ENCODE results near the gene SHISAL2B.
"Not testable (repeated sequence)": the region's sequence is repeated elsewhere in the genome, so short reads cannot be mapped to it uniquely, and the experiment has no call there.

The SHISAL2B gene

GRCh38 chr5:64690417-64691151 is at the start of gene SHISAL2B:
Gene SHISAL2B, plus strand, starts transcription at chr5:64690503. Its CDS starts 121 bp downstream, at chr5:64690624.
- FAIRE-seq (no peak), DNase-seq (ENCODE audit: insufficient read length, low spot score) (no peak)

GRCh38 chr5:64644831-64645230 is 45.5 kb upstream of the SHISAL2B start:
- DNase-seq (ENCODE audit: insufficient read length, low spot score) (no peak), FAIRE-seq (no peak)

- no peak for FAIRE-seq
Observed at GRCh38 chr5:64646169-64646568, 44.1 kb upstream of the SHISAL2B start.

GRCh38 chr5:64649512-64649911 is 40.8 kb upstream of the SHISAL2B start:
- FAIRE-seq (no peak), DNase-seq (ENCODE audit: insufficient read length, low spot score) (no peak)

More at GRCh38 chr5:64646169-64646568, 44.1 kb upstream of the SHISAL2B start:
- no peak for DNase-seq (ENCODE audit: insufficient read length, low spot score)

- DNase-seq (ENCODE audit: insufficient read length, low spot score): no peak
- FAIRE-seq: no peak
Observed at GRCh38 chr5:64653766-64654560, 36.3 kb upstream of the SHISAL2B start.

- FAIRE-seq: no peak
Observed at GRCh38 chr5:64654561-64654938, 35.8 kb upstream of the SHISAL2B start.

GRCh38 chr5:64655596-64655995 is 34.7 kb upstream of the SHISAL2B start:
- no peak for FAIRE-seq
- no peak for DNase-seq (ENCODE audit: insufficient read length, low spot score)

More at GRCh38 chr5:64654561-64654938, 35.8 kb upstream of the SHISAL2B start:
- DNase-seq (ENCODE audit: insufficient read length, low spot score): no peak

- no peak for FAIRE-seq
- no peak for DNase-seq (ENCODE audit: insufficient read length, low spot score)
Observed at GRCh38 chr5:64659289-64659688, 31.0 kb upstream of the SHISAL2B start.

GRCh38 chr5:64663181-64663580 is 27.1 kb upstream of the SHISAL2B start:
- not testable (repeated sequence) for FAIRE-seq; DNase-seq (ENCODE audit: insufficient read length, low spot score)

GRCh38 chr5:64665243-64665642 is 25.1 kb upstream of the SHISAL2B start:
- no peak for DNase-seq (ENCODE audit: insufficient read length, low spot score)
- no peak for FAIRE-seq

- no peak for FAIRE-seq
- no peak for DNase-seq (ENCODE audit: insufficient read length, low spot score)
Observed at GRCh38 chr5:64666078-64666477, 24.2 kb upstream of the SHISAL2B start.

- FAIRE-seq (no peak), DNase-seq (ENCODE audit: insufficient read length, low spot score) (no peak)
Observed at GRCh38 chr5:64667068-64667467, 23.2 kb upstream of the SHISAL2B start.

- FAIRE-seq (no peak), DNase-seq (ENCODE audit: insufficient read length, low spot score) (no peak)
Observed at GRCh38 chr5:64670277-64670676, 20.0 kb upstream of the SHISAL2B start.

GRCh38 chr5:64671678-64672077 is 18.6 kb upstream of the SHISAL2B start:
- DNase-seq (ENCODE audit: insufficient read length, low spot score): no peak
- no peak for FAIRE-seq

- FAIRE-seq: no peak
- DNase-seq (ENCODE audit: insufficient read length, low spot score): no peak
Observed at GRCh38 chr5:64678374-64678773, 11.9 kb upstream of the SHISAL2B start.

- DNase-seq (ENCODE audit: insufficient read length, low spot score) (no peak), FAIRE-seq (no peak)
Observed at GRCh38 chr5:64680289-64680688, 10.0 kb upstream of the SHISAL2B start.

GRCh38 chr5:64682608-64683007 is 7.7 kb upstream of the SHISAL2B start:
- no peak for DNase-seq (ENCODE audit: insufficient read length, low spot score)
- FAIRE-seq: no peak

- FAIRE-seq (no peak), DNase-seq (ENCODE audit: insufficient read length, low spot score) (no peak)
Observed at GRCh38 chr5:64685866-64686265, 4.4 kb upstream of the SHISAL2B start.

GRCh38 chr5:64688391-64688790 is 1.9 kb upstream of the SHISAL2B start:
- FAIRE-seq (no peak), DNase-seq (ENCODE audit: insufficient read length, low spot score) (no peak)

- FAIRE-seq (no peak), DNase-seq (ENCODE audit: insufficient read length, low spot score) (no peak)
Observed at GRCh38 chr5:64688965-64689364, 1.3 kb upstream of the SHISAL2B start.

- FAIRE-seq: no peak
Observed at GRCh38 chr5:64690104-64690416, 243 bp upstream of the SHISAL2B start.

GRCh38 chr5:64691291-64691690 is 988 bp downstream of the SHISAL2B start:
- FAIRE-seq: no peak
- DNase-seq (ENCODE audit: insufficient read length, low spot score): no peak

More at GRCh38 chr5:64690104-64690416, 243 bp upstream of the SHISAL2B start:
- DNase-seq (ENCODE audit: insufficient read length, low spot score): no peak
